Daoy (cell line): ENCODE results near the gene MAP3K20. TPM values are rescaled to one million over a fixed set of nuclear protein-coding genes. Genes with fewer than 3 reads are reported as not detected.

Source experiments
- DNase-seq: peaks from one replicate; pipeline ENCODE4 v3.0.0-alpha.2; 2015; ENCODE audit warnings: low read depth
- total RNA-seq: library from RNA; depleted of rRNA; stranded (reverse); fragments of >200 nt; shearing (Covaris generic); gene quantifications from 2 replicates; pipeline ENCODE4 v1.2.3, GENCODE V29; 2014

The MAP3K20 gene
- total RNA-seq, 1 experiment from 2014 or later = 27.4 TPM

DNA sequence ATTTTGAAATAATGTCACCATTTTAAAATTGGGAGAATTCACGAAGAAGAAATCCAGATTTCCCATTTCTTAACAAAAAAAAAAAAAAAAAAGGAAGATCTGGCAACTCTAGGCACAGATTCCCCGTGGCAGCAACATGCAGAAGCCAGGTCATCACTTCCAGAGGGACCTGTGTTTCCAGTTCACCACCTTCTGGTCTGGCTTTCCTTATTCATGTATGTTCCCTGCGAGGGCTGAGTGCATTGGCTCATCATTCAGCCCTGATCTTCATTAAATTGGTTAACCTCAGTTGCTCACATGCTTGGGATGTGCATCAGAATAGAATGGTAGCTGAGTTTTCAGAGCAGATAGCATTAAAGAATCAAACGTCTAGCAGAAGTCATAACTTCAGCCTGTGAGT is 25.0 kb upstream of the MAP3K20 start:
- DNase-seq = no peak

DNA sequence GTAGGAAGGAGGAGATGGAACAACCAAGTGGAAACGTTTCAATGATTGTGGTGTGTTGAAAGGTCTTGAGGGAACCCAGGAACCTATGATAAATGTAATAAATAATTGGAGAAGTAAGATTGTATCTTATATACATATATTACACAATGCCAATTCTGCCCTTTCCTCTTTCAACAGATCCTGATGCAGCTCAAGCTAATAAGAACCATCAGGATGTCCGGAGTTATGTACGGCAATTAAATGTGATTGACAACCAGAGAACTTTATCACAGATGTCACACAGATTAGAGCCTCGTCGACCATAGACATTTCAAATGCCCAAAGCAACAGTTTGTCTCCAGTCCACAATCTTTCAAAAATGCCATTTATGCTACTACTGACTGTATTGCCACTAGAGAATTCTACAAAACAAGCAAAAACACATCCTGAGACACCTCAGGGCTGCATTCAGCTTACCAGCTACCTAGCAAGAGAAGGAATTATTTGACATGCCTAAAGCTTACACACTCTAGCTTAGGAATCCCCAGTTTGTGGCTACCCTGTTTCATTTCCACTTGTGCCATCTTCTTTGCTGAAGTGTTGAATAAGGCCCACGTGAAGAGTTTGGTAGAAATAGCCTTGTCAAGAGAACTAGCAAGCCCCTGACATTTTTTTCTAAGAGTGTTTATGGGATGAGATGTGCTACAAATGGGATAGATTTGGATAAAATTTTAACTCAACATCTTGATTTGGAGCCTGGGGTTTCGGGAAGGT is 24.0 kb upstream of the MAP3K20 start:
- no peak for DNase-seq

DNA sequence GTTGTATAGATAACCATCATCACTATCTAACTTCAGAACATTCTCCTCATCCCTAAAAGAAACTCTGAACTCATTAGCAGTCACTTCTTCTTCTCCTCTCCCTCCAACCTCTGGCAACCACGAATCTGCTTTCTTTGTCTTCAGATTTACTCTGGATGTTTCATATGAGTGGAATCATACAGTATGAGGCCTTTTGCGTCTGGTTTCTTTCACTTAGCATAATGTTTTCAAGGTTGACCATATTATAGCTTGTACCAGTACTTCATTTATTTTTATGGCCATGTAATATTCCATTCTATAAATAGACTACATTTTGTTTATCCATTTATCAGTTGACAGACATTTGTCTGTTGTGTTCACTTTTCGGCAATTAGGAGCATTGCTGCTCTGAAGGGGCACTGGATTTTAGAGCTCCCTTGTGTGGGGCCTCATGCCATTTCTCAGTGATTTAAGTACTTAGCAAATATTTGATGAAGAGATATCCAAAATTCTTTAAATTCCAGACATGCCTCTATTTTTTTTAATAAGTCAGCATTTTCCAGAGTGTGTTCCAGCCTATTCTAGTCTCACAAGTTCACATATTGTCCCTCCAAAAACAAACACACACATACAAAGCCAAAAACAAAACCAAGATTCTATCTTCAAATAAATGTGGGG is 22.5 kb upstream of the MAP3K20 start:
- no peak for DNase-seq

DNA sequence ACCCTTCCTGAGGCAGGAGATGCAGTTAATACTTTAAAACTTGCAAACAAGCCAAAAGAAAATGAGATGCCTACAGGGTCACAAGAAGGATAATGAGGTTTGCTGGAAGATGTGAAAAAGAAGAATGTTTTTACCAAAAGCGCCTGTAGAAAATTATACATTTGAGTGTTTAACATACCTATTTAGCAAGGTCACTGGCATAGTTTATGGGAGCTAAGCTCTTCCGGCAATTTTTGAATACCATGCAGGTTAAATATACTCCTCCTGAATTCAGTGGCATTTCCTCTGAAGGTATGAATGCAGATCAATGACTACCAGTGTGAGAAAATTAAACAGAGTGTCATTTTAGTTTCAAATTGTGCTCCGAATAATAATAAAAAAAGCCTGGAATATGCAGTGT is 21.2 kb upstream of the MAP3K20 start:
- no peak for DNase-seq

DNA sequence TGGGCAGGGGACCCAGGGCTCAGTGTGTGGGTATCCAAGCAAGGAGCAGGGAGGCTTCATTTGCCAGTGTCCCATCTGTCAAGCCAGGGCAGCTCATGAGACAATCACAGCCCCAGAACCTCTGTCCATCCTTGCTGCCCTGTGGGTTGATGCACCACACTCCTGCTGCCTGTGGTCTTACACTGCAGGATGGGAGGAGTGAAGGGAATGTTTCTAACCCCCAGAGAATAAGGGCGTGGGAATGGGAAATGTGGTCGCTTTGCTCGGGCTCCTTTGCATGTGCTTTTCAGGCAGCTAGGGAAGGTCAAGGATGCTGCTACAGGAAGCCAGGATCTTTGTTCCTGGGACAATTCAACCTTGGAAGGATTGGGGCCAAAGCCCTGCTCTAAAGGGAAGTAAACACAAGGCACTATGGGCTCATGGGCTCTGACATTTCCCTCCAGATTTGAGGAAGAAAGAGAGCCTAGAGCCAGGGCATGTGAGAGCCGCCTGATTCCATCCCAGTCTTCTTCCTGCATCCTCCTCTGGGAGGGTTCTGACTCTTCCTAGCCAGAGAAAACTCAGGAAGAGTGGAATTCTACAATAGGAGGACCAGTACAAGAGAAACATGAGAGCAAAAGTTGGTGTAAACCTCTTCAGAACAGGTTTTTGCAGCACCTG is 18.8 kb upstream of the MAP3K20 start:
- no peak for DNase-seq

DNA sequence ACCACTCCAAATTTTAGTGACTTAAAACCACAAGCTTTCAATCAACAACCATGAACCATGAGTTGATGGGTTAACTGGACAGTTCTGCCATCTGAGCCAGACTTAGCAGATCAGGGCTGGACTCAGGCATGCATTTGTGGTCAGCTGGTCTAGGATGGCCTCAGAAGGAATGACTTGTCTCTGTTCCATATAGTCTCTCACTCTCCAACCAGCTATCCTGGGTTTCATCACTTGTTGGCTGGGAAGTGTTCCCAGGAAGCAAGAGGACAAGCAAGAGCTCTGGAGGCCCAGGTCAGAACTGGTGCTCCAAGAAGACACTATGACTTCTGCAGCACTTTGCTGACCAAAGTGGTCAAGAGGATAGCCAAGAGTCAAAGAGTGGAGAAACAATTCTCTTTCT is 17.5 kb upstream of the MAP3K20 start:
- no peak for DNase-seq

DNA sequence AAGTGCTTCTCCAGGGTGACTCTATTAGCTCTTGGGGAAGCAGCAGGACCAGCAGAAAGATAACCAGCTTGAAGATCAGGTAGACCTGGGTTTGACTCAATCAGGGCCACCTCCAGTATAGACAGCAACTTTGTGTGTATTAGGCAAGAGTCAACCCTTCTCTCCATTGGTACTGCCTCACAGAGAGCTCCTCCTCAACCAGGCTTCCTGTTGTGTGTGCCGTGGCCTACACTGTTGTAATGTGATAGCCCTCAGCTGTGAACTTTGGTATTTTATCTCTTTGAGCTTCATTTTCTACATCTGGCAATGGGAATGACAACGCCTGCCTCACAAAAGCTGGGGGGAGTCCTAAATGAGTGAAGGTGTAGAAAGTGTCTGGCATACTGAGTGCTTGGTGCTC is 17.0 kb upstream of the MAP3K20 start:
- DNase-seq = no peak

DNA sequence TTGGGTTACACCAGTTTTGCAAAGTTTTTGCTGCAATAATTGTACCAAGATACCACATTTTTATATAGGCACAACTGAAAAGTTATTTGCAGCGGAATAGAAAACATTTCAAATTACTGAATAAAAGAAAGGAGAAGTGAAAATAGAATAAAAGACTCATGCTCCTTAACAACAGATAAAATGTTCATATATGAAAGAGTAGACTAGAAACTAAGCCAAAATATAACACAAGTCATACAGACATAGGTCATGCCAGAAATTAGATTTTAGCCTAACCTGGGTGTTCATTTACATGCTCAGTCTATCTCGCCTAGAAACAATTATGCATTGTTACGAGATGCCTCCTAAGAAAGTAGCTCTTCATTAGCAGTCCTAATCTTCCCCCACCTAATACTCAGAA is 16.4 kb upstream of the MAP3K20 start:
- DNase-seq = no peak

DNA sequence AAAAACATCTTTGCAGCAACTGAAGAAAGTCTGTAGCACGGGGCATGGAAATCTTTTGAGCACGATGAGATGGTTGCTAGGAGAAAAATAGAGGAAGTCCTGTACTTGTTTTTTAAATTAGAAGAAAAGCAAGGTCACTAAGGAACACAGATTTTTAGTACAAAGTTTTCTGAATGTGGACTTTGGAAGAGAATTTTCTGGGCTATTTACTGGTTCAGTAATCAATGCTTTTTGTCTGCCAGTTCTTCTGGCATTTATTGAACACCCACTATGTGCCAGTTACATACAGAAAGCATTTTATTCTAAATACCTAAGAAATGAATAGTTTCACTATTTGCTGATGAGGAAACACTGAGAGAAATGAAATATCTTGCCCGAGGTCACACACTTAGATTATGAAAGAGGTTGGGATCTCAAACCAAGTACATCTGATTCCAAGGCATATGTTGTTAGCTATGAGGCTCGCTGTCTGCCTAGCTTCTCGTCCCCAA is 15.6 kb upstream of the MAP3K20 start:
- no peak for DNase-seq

DNA sequence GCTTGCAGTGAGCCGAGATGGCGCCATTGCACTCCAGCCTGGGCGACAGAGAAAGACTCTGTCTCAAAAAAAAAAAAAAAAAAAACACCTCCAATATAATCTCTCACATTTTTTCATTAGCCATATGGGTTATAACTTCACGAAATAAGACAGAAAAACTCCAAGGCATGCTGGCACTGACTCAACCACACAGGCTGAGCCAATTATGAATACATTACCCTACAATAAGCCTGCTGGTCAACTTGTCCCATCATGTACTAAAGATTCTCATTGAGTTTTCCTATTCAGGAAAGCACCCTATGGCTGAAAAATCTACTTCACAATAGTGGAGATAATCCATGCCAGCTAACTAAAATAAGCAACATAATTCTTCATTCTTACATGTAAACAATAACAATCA is 12.8 kb upstream of the MAP3K20 start:
- no peak for DNase-seq

DNA sequence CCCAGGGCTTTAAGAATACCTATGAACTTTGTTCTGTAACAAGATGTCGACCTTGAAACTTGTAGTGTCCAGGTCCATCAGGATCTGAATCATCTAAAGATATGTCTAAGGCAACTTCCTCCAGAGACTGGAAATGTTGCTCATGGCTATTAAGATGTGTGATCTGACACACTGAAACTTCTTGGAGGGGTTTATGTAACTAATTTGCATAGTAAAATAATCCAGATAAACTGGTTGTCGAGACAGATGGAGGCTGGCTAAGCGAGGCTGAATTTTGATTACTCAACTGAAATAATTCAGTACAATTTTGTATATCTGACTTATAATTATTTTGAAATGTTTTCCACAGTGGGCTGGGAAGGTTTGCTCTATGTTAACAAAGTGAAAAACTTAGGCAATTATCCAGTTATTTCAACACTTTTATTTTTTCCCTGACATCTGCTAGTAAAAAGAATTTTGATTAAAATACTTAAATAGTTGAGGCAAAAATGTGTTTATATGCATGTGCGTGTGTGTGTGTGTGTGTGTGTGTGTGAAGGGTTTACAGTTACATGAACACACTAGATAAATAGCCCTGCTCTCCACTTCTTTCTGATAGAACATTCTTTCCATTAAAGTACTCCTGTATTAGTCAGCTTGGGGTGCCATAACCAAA is 11.4 kb upstream of the MAP3K20 start:
- DNase-seq = no peak

DNA sequence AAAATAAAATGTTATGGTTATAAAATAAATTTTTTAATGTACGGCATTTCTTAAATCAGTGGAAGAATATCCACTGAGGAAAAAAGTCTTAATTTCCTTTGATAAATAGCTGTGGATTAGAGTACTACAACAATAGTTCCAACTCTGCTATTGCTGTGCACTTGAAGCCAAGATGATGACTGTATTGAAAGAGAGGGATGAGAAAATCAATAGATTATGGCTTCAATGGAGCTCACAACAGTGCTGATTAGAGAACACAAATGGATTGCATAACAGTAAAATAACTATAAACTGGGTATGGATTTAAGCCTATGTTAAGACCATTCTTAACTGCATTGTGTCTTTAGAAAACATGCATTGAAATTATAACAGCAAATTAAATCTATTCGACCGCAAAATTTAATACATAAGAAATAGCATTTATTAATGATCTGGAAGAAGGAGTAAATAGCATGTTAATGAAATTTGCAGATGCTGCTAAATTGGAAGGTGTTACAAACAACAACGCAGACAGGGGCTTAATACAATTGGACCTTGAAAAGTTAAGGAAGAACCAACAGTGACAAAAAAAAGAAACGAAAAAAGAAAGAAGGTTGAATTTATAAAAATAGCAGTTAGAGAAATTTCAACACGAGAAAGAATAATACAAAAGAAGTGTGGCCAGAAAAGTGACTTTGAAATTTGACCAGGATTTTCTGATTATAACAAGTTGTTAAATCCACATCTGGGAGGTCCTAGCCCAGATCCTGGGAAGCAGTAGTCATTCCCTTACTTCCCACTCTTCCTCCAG is 8.6 kb upstream of the MAP3K20 start:
- DNase-seq = no peak

DNA sequence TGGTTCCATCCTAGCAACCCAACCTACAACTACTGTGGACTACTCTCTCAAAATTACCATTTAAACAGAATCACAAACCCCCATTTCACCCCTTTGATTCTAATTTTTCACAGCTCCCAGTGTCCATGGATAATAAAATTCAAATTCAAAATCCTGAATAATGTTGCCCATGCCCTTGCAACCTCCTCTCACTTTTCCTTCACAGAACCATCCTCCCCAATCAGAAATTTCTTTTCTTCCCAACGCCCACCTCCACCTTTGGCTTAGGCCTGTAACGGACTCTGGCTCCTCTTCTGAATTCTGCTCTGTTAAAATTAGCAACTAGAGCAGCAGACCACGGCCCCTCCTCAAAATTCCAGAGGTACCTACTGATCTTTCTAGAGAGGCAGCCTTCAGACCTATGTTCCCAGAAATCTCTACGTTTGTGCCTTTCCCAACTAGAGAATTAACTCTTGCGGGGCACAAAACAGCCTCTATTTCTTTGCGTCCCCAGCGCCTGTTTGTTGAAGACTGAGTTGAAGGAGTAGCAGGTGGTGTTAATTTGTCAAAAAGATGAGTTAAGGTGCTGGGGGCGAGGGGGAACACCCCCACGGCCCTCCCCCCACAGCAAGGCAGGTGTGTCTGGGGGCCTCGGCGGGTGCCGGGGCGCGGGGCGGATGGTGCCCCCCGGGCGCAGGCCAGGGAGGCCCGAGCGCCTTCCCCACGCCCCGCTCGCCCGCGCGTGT is 428 bp upstream of the MAP3K20 start:
- DNase-seq = no peak

DNA sequence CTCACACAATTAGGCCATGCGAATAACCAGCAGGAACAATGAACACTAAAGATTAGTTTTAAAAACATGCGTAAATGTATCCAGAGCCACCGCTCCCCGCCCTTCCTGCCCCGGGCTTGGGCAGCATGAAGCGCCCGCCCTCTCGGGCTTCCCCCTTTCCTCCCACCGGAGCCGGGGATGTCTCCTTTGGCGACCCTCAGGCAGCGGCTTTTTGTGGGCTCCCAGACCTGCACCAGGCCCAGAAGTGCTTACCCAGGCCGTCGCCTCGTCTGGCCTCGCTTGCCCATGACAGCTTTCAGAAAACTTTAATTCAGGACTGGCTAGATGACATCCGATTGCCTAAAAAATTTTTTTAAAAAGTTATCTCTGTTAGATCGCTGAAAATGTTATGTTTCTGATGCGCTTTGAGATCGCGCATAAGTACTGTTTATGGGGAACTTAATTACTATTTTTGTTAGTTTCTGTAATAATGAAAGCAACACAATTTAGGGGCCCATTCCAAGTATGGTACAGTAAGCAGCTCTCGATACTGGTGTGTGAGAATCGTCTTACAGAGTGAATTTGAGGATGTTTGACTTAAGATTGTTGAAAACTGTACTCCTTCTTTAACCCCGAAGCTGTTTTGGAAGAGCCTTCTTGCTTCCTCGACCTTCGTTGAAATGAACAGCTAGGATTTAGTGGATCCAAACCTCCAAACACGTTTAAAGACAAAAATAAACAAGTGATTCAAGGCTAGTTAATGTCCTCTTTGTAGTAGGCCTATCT is 1.1 kb downstream of the MAP3K20 start:
- peak; percentile 50 for DNase-seq

DNA sequence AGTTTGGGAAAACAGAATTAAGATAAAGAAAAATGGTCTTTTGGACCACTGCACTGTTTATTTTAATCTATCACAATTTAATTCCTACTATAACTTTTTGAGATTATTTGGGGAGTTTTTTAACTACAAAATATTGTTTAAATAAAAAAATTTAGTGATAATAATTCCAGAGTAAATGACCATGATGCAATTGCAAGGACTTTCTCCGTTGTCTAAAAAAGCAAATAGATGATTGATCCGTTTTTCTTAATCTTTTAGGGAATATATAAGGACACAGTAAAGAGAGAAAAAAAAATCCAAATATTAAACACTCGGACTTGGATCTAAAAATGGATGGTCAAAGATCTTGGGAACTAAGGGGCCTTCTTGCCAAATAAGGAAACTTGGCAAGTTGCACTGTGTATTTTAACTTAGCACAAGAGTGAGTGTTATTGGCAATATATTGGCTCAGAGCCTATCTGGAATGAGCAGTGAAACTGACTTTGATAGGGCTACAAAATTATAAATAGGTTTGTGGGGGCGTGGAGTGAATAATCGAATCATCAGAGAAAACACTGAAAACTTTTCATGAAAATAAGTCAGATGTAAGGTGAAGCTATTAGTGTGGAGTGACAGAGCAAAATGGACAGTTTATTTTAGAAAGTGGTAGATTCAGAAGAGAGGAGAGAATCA is 2.0 kb downstream of the MAP3K20 start:
- DNase-seq = no peak

DNA sequence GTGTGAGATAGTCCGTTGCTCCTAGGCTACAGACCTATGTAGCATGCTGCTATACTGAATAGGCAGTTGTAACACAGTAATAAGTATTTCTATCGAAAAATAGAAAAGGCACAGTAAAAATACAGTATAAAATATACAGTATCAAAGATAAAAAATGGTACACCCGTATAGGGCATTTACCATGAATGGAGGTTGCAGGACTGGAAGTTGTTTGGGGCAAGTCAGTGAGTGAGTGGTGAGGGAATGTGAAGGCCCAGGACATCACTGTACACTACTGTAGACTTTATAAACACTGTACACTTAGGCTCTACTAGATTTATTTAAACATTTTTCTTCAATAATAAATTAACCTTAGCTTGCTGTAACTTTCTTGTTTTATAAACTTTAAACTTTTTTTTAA is 3.5 kb downstream of the MAP3K20 start:
- no peak for DNase-seq

DNA sequence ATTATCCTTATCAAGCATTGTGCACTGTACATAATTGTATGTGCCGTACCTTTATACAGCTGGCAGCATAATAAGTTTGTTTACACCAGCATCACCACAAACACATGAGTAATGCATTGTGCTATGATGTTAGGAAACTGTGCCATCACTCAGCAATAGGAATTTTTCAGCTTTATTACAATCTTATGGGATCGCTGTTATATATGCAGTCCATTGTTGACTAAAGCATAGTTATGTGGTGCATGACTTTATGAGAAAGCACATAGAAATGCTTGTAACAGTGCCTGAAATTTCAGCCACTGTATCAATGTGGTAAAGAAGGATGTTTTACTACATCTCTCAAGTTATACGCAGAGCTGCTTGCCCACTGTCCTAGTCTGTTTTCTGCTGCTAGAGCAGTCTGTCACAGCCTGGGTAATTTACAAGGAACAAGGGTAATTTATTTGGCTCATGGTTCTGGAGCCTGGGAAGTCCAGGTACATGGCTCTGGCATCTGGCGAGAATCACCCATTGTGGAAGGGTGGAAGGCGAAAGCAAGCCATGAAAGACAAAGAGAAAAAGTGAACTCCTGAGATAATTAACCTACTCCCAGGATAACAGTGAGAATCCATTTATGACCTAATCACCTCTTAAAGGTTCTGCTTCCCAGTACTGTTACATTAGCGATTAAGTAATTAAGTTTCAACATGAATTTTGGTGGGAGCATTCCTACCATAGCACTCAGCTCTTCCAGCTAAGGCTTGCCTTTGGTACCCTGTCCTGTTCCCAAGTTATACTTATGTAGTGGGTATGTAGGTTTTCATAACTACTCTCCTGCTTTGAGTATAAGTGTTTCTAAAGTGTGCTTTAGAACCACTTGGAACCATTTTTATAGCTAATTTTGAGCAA is 4.6 kb downstream of the MAP3K20 start:
- DNase-seq = peak; percentile 13

DNA sequence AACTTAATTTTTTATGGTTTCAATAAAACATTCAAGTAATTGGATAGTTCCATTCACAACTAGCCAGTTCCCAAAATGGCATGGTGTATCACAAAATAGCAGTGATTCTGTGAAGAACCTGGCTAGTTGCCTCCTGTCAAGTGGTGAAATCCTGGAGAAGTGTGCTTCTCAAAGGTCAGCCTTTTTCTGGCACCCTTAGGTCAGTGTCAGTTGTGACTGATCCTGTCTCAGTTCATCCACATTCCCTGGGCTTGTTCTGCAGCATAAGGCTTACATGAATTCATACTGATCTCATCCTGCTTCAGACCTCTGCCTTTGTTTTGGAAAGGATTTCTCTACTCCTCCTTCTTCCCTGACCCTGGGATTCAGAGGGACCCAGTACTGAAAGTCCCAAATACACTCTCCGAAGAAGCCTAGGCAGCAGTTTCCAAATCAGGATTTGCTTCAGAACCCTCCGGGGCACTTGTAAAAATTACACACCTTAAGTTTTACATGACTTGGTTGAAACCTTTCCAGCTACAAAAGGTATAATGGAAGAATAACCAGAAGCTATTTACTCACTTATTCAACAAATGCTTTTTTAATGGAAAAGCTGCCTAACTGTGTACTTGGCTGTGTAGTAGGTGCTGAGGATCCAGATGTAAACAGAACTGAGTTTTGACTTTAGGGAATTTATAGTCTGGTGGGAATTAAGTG is 11.0 kb downstream of the MAP3K20 start:
- DNase-seq = no peak
